HG02943 (cell line): ENCODE measurements around the gene GUCY1A2.

Source experiments
- ATAC-seq: cut with Tn5 transposase; IDR thresholded peaks from one replicate; pipeline ENCODE4 v1.9.1; 2021; ENCODE audit warnings: mild to moderate bottlenecking, low read depth, moderate library complexity; ENCODE audit not compliant: unreplicated experiment

The GUCY1A2 gene

DNA sequence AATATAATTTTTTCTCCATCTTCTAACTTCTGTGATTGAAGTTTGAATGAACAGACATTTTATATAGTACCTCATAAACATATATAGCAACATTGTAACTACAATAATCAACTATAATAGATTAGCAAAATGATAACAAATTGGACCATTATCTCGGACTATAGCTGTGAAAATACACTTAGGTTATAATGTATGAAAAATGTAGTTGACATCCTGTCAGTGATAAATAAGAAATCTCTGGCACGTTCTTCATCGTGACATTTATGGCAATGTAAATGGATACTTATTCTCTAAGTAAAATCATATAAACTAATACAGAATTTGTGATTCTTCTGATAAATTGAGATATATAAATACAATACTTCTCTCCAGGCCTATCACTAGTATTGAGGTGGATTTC is 333.3 kb downstream of the GUCY1A2 start:
- no peak for ATAC-seq

DNA sequence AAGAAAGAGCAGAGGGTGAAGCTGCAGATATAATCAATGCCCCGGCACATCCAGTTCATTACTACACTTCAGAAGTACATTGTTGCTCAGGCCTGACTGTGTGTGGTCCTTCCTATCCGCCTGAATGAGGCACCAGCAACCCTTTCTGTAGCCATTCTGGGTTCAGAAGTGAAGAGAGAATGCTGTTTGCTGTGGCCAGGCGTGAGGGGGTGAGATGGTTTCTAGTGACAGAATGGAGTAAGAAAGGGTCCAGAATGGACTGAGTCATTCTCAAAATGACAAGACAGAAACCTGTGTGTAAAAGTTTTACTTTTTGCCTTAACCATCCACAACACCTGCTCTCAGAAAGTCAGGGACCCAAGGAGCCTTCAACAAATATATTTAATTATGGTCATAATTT is 334.8 kb downstream of the GUCY1A2 start:
- no peak for ATAC-seq

DNA sequence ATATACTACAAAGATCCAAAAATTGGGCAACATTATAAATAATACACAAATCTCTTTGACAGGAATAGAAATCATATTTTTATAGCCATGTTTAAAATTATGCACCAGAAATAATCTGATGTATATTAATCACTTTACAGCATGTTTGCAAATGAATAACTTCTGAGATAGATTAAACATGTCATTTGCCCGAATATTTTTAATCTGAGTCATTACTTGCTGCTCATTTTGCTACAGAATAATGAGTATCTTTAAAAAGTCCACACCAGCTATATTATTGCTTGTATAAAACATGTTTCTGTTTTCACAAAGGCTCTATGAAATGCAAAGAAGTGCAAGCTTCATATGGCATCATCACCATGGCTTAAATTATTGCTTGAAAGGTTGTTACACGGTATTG is 336.8 kb downstream of the GUCY1A2 start:
- ATAC-seq: no peak

DNA sequence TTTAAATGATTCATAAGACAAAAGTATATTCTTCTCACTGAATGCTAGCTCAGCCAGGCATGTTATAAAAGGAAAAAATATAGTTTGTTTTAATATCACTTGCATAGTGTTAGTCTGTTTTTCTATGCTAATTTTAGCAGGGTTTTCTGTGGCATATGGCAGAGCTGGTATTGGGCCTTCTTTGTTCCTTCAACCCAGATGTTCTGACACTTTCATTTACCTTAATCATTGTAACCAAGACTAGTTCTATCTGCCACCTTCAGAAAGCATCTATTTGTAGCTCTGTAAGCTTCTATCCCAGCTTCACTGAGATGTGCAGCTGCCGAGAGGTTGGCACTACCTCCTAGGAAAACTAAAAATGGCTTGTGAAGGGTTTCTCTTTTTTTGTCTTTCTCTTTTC is 338.7 kb downstream of the GUCY1A2 start:
- ATAC-seq: no peak

DNA sequence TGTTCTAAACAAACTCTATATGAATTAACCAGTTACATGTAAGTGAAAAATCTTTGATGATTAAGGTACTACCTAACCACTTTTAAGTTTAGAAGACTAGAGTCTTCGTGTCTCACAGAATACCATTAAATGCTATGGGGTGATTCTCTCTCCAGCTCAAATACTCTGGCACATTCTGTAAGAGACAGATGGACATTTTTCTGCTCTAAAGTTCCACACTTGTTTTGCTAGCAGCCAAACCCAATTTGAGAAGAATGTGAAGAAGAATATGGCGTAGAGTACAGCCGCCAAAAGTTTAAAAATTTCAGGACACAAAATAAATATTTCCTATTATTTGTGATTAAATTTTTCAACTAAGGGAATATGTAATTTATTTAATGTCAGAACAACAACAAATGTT is 339.1 kb downstream of the GUCY1A2 start:
- no peak for ATAC-seq

DNA sequence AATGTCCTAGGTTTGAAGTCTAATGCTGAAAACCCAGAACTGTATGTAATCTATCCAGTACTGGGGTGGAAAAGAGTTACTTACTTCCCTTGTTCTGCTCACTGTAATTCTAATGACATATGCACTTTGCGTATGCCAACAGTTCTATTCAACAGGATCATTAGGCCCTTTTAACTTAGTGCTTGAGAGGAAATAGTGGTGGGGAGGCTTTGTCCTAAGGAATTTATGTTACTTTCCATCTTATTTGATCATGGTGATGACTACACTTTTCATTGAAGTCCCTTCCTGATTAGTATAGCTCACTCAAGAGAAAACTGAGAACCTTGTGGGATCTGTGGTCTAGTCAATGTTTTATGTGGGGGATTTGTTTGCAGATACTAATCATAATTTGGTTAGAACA is 348.2 kb downstream of the GUCY1A2 start:
- ATAC-seq: no peak

GRCh38 chr11:106668147-106668546 is 350.1 kb downstream of the GUCY1A2 start:
- no peak for ATAC-seq

GRCh38 chr11:106656646-106657045 is 361.6 kb downstream of the GUCY1A2 start:
- ATAC-seq: no peak

GRCh38 chr11:106644824-106645223 is 373.5 kb downstream of the GUCY1A2 start:
- no peak for ATAC-seq

- ATAC-seq: no peak
Observed at GRCh38 chr11:106642331-106642730, 375.9 kb downstream of the GUCY1A2 start.

DNA sequence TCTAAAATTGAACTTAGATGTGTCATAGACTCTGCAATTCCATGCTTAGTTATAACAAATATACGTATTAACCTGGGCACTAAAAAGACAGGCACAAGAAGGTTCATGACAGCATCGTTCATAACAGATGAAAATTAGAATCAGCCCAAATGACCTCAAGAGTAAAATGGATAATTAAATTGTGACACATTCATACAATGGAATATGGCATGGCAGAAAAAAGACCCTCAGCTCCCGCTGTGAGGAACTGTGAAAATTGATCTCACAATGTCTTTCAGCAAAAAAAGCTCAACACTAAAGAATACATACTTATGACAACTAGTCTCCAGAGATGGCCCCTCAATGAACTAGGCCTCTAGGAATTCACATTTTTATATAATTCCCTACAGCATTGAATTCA is 386.0 kb downstream of the GUCY1A2 start:
- ATAC-seq: no peak

DNA sequence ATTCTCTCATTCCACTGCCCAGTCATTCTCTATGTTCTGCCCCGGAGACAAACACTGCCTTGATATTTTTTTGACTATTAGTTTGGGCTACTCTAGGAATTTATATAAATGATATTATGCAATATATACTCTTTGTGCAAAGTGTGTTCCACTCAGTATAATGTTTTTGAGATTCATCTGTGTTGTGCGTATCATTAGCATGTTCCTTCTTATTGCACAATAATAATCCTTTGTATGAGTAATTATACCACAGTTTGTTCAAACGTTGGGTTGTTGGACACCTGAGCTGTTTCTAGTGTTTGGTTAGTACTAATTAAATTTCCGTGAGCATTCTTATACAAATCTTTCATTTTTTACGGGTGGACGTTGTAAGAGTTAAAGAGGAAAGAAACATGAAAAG is 390.6 kb downstream of the GUCY1A2 start:
- no peak for ATAC-seq

DNA sequence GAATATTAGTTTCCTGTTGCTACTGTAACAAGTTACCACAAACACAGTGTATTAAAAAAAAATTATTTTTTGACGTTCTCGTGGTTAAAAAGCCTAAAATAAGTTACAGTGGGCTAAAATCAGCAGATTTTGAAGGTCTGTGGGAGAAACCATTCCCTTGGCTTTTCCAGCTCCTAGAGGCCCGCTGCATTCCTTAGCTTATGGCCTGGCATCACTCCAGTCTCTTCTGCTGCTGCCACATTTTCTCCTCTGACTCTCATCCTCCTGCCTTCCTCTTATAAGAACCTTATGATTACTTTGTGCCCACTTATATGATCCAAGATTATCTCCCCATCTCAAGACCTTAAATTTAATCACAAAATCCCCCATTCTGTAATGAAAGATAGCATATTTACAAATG is 392.7 kb downstream of the GUCY1A2 start:
- no peak for ATAC-seq

- no peak for ATAC-seq
Observed at GRCh38 chr11:106624377-106624776, 393.9 kb downstream of the GUCY1A2 start.
